SK-N-SH (cell line): ENCODE results near the gene SERPINC1. TPM values are rescaled to one million over a fixed set of nuclear protein-coding genes. Genes with fewer than 3 reads are reported as not detected.
A peak's percentile ranks its signal among the peaks of the same experiment; 100 is the strongest.
"Not testable (repeated sequence)": the region's sequence is repeated elsewhere in the genome, so short reads cannot be mapped to it uniquely, and the experiment has no call there.

Source experiments
- CTCF ChIA-PET: fragments of 300-600, 350-600 bp; formaldehyde crosslinking; extraction: SDS; loops from one replicate; lab custom pipeline; 2021; lab: Yijun Ruan, JAX
- POLR2A ChIA-PET: fragments of 350-600 bp; sonication (Branson Sonifier 250); formaldehyde crosslinking; extraction: SDS; loops from one replicate; lab custom pipeline; 2020; ENCODE audit warnings: antibody characterized with exemption, inconsistent platforms; lab: Yijun Ruan, JAX
- DNase-seq: peaks from one replicate; pipeline ENCODE4 v3.0.0; 2012
- H2AFZ ChIP-seq: fragments of 200-600 bp; sonication (generic); 2 replicates; pipeline ENCODE4 v1.8.1; 2016; ENCODE audit warnings: antibody characterized with exemption, mild to moderate bottlenecking, low read depth
- H3F3A ChIP-seq: fragments of 200-600 bp; sonication (generic); replicated peaks from 2 replicates; pipeline ENCODE3; 2016; ENCODE audit warnings: antibody characterized with exemption, mild to moderate bottlenecking; ENCODE audit not compliant: insufficient read depth
- H3K27ac ChIP-seq, 2 experiments: fragments of 200-500 bp in 1 of 2; fragments of 200-600 bp in 1 of 2; sonication (Bioruptor generic) in 1 of 2; sonication (generic), shearing (Covaris generic) in 1 of 2; 2 replicates each; pipeline versions ENCODE4 v1.5.1 to v1.6.1; 2014 to 2016; ENCODE audit warnings: low read depth in 2 of 2, inconsistent platforms in 1 of 2, low read length in 1 of 2, mild to moderate bottlenecking in 1 of 2, mixed read lengths in 1 of 2
- H3K27me3 ChIP-seq: fragments of 200-600 bp; sonication (generic), shearing (Covaris generic); 2 replicates; pipeline ENCODE4 v1.6.1; 2016; ENCODE audit warnings: mixed run types; ENCODE audit not compliant: insufficient read depth
- H3K36me3 ChIP-seq, 2 experiments: fragments of 200-500 bp in 1 of 2; fragments of 200-600 bp in 1 of 2; sonication (Bioruptor generic) in 1 of 2; sonication (generic) in 1 of 2; replicated peaks in 1 of 2; 2 replicates each; pipeline versions ENCODE3 to v1.5.1; 2014 to 2016; ENCODE audit warnings: low read length in 1 of 2, mild to moderate bottlenecking in 1 of 2; ENCODE audit not compliant: insufficient read depth in 2 of 2, control insufficient read depth in 1 of 2
- H3K4me1 ChIP-seq, 2 experiments: fragments of 200-500 bp in 1 of 2; fragments of 200-600 bp in 1 of 2; sonication (Bioruptor generic) in 1 of 2; sonication (generic), shearing (Covaris generic) in 1 of 2; 2 replicates each; pipeline versions ENCODE4 v1.5.1 to v1.6.1; 2014 to 2016; ENCODE audit warnings: low read depth in 1 of 2, low read length in 1 of 2, mixed run types in 1 of 2; ENCODE audit not compliant: insufficient read depth in 2 of 2, control insufficient read depth in 1 of 2
- H3K4me2 ChIP-seq: fragments of 200-600 bp; sonication (generic), shearing (Covaris generic); 2 replicates; pipeline ENCODE4 v1.6.1; 2017; ENCODE audit warnings: mixed run types
- H3K4me3 ChIP-seq, 2 experiments: fragments of 200-500 bp in 1 of 2; fragments of 200-600 bp in 1 of 2; sonication (Bioruptor generic) in 1 of 2; sonication (generic), shearing (Covaris generic) in 1 of 2; 2 replicates each; pipeline versions ENCODE4 v1.5.1 to v1.8.1; 2014 to 2016; ENCODE audit warnings: low read depth in 2 of 2, inconsistent platforms in 1 of 2, low read length in 1 of 2, mild to moderate bottlenecking in 1 of 2, mixed read lengths in 1 of 2, moderate library complexity in 1 of 2
- H3K79me2 ChIP-seq: fragments of 200-600 bp; sonication (generic); 2 replicates; pipeline ENCODE4 v1.8.1; 2017; ENCODE audit warnings: mild to moderate bottlenecking; ENCODE audit not compliant: insufficient read depth
- H3K9ac ChIP-seq: fragments of 200-600 bp; sonication (generic); 2 replicates; pipeline ENCODE4 v1.6.1; 2017; ENCODE audit warnings: mixed run types
- H3K9me2 ChIP-seq: fragments of 200-600 bp; sonication (generic); 2 replicates; pipeline ENCODE4 v1.6.1; 2017; ENCODE audit warnings: mixed run types
- H3K9me3 ChIP-seq: fragments of 200-600 bp; sonication (generic); 2 replicates; pipeline ENCODE4 v1.6.1; 2017; ENCODE audit warnings: mixed run types, mild to moderate bottlenecking, moderate library complexity
- H4K20me1 ChIP-seq: fragments of 200-600 bp; sonication (generic); 2 replicates; pipeline ENCODE4 v1.6.1; 2017; ENCODE audit warnings: mild to moderate bottlenecking, mixed run types; ENCODE audit not compliant: insufficient read depth
- CHD2 ChIP-seq: fragments of 150-350 bp; IDR thresholded peaks from 2 replicates; pipeline ENCODE4 v1.6.1; 2018; ENCODE audit warnings: low read length; ENCODE audit not compliant: partially characterized antibody
- JUND ChIP-seq: IDR thresholded peaks from 2 replicates; pipeline ENCODE4 v1.4.0; 2012
- POLR2AphosphoS5 ChIP-seq: IDR thresholded peaks from 2 replicates; pipeline ENCODE4 v1.6.1; 2012; ENCODE audit warnings: low read depth, low read length
- SIN3A ChIP-seq: IDR thresholded peaks from 2 replicates; pipeline ENCODE4 v1.6.1; 2012; ENCODE audit warnings: low read depth, mild to moderate bottlenecking, low read length, moderate library complexity, borderline replicate concordance
- WGBS: methylation state at CpG from one replicate; pipeline ENCODE4 v1.1.6; 2017; ENCODE audit warnings: low lambda C conversion rate; 5-methylcytosine and 5-hydroxymethylcytosine counted together
- polyA plus RNA-seq, 3 experiments: library from polyadenylated mRNA; depleted of rRNA; stranded (reverse); fragments of >200 nt; gene quantifications; 2 replicates each; pipeline ENCODE4 v1.2.3, GENCODE V29; 2012
- TF ChIP-seq, protein P1 (sequence below): IDR thresholded peaks from 2 replicates; pipeline ENCODE4 v1.4.0; 2012; ENCODE audit warnings: low read depth, borderline replicate concordance
- TF ChIP-seq, protein P2 (sequence below): IDR thresholded peaks from 2 replicates; pipeline ENCODE4; 2012
- TF ChIP-seq, protein P3 (sequence below): IDR thresholded peaks from 2 replicates; pipeline ENCODE4 v1.6.1; 2012; ENCODE audit warnings: mild to moderate bottlenecking, low read depth, low read length, moderate library complexity

Gene SERPINC1
- polyA plus RNA-seq, 1 of the 3 experiments (the other 2 are of a cell fraction): 0.08 TPM

DNA sequence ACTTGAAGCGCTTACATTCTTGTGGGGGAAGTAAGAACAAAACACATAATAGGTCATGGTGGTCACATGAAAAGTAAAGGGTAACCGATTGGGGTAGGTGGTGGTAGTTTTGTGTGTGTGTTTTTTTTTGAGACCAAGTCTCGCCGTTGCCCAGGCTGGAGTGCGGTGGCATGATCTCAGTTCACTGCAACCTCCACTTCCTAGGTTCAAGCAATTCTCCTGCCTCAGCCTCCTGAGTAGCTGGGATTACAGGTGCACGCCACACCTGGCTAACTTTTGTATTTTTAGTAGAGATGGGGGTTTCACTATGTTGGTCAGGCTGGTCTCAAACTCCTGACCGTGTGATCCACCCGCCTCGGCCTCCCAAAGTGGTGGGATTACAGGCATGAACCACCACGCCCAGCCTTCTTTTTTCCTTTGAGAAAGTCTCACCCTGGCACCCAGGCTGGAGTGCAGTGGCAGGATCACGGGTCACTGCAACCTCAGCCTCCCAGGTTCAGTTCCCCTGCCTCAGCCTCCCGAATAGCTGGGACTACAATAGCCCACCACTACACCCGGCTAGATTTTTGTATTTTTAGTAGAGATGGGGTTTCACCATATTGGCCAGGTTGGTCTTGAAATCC, 54.9 kb downstream of the SERPINC1 start:
- peaks cover 49% of the 10 kb centered on the region for H4K20me1 ChIP-seq

DNA sequence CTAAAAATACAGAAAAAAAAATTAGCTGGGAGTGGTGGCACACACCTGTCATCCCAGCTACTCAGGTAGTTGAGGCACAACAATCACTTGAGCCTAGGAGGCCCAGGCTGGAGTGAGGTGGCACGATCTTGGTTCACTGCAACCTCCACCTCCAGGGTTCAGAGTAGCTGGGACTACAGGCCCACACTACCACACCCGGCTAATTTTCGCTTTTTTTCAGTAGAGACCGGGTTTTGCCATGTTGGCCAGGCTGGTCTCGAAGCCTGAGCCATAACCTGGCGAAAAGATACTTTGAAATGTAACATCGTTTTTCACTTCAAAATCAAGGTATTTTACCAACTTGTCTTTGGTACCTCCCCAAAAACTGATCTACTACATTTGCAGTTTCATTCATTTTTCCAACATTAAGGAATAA, 55.4 kb downstream of the SERPINC1 start:
- Histone ChIP-seq H3K4me1 (peaks cover 6 to 17% of the 10 kb centered on the region in 2 experiments; a peak in 3 of 4 replicates), H3K9me3 (no peaks in the 10 kb centered on the region), H3K4me2 (no peak overlapping the region), H3K36me3 (peaks cover 56 to 75% of the 10 kb centered on the region in 2 experiments), H4K20me1 (peaks cover 44% of the 10 kb centered on the region), H3K4me3 (no peak overlapping the region), H3K27ac (no peak overlapping the region), H3F3A (peaks cover 86% of the 10 kb centered on the region), H2AFZ (no peak overlapping the region), H3K79me2 (peaks cover 20% of the 10 kb centered on the region), H3K9ac (no peak overlapping the region), H3K27me3 (no peaks in the 10 kb centered on the region), H3K9me2 (no peaks in the 10 kb centered on the region)
- peak; percentile 33 for TF ChIP-seq CHD2
- TF ChIP-seq, protein P1, sequence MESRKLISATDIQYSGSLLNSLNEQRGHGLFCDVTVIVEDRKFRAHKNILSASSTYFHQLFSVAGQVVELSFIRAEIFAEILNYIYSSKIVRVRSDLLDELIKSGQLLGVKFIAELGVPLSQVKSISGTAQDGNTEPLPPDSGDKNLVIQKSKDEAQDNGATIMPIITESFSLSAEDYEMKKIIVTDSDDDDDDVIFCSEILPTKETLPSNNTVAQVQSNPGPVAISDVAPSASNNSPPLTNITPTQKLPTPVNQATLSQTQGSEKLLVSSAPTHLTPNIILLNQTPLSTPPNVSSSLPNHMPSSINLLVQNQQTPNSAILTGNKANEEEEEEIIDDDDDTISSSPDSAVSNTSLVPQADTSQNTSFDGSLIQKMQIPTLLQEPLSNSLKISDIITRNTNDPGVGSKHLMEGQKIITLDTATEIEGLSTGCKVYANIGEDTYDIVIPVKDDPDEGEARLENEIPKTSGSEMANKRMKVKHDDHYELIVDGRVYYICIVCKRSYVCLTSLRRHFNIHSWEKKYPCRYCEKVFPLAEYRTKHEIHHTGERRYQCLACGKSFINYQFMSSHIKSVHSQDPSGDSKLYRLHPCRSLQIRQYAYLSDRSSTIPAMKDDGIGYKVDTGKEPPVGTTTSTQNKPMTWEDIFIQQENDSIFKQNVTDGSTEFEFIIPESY: no peak
- TF ChIP-seq POLR2AphosphoS5: peak; percentile 67; the same call in 1 of the 2 replicates
- TF ChIP-seq JUND: peak; percentile 15; the same call in 1 of the 2 replicates
- TF ChIP-seq, protein P2, sequence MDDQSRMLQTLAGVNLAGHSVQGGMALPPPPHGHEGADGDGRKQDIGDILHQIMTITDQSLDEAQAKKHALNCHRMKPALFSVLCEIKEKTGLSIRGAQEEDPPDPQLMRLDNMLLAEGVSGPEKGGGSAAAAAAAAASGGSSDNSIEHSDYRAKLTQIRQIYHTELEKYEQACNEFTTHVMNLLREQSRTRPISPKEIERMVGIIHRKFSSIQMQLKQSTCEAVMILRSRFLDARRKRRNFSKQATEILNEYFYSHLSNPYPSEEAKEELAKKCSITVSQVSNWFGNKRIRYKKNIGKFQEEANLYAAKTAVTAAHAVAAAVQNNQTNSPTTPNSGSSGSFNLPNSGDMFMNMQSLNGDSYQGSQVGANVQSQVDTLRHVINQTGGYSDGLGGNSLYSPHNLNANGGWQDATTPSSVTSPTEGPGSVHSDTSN: peak; percentile 7
- TF ChIP-seq SIN3A: peak; percentile 63; the same call in 1 of the 2 replicates
- ChIA-PET CTCF (no interaction called here), POLR2A (interaction anchor here (1.1 to 1.5 kb wide), 2 partner anchors 10 to 16 kb away, joined by 5 read pairs; no protein-coding TSS in a partner anchor)
- 91% methylated on average over 7 of the region's 7 CpGs for WGBS
- DNase-seq: no peak

More for the DNA sequence above, 54.9 kb downstream of the SERPINC1 start:
- peaks cover 26% of the 10 kb centered on the region for H3K79me2 ChIP-seq
- CTCF ChIA-PET: interaction anchor here (1.3 kb wide), 1 partner anchor 10 kb away, joined by 4 read pairs; no protein-coding TSS in a partner anchor
- TF ChIP-seq POLR2AphosphoS5 (peak; percentile 59; the same call in 1 of the 2 replicates), JUND (peak; percentile 32; the same call in 1 of the 2 replicates), SIN3A (peak; percentile 56; the same call in 1 of the 2 replicates)
- TF ChIP-seq, protein P3, sequence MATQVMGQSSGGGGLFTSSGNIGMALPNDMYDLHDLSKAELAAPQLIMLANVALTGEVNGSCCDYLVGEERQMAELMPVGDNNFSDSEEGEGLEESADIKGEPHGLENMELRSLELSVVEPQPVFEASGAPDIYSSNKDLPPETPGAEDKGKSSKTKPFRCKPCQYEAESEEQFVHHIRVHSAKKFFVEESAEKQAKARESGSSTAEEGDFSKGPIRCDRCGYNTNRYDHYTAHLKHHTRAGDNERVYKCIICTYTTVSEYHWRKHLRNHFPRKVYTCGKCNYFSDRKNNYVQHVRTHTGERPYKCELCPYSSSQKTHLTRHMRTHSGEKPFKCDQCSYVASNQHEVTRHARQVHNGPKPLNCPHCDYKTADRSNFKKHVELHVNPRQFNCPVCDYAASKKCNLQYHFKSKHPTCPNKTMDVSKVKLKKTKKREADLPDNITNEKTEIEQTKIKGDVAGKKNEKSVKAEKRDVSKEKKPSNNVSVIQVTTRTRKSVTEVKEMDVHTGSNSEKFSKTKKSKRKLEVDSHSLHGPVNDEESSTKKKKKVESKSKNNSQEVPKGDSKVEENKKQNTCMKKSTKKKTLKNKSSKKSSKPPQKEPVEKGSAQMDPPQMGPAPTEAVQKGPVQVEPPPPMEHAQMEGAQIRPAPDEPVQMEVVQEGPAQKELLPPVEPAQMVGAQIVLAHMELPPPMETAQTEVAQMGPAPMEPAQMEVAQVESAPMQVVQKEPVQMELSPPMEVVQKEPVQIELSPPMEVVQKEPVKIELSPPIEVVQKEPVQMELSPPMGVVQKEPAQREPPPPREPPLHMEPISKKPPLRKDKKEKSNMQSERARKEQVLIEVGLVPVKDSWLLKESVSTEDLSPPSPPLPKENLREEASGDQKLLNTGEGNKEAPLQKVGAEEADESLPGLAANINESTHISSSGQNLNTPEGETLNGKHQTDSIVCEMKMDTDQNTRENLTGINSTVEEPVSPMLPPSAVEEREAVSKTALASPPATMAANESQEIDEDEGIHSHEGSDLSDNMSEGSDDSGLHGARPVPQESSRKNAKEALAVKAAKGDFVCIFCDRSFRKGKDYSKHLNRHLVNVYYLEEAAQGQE: 0 out of 2 replicates have a peak, but pooled peaks have one; percentile 9
- not testable (repeated sequence) for H3K27me3 ChIP-seq, H3K9me3 ChIP-seq, H3K9ac ChIP-seq, H3K4me3 ChIP-seq, H3K9me2 ChIP-seq, H2AFZ ChIP-seq, H3K27ac ChIP-seq, DNase-seq, H3K4me2 ChIP-seq
- peaks cover 87% of the 10 kb centered on the region for H3F3A ChIP-seq
- 90% methylated on average over 13 of the region's 13 CpGs for WGBS
- POLR2A ChIA-PET: interaction anchor here (0.7 to 1.5 kb wide), 2 partner anchors 16 to 148 kb away, joined by 3 to 5 read pairs; partner anchors contain the start of gene KLHL20
- H3K4me1 ChIP-seq: peaks cover 6 to 17% of the 10 kb centered on the region in 2 experiments; a peak in 3 of 4 replicates
- peaks cover 53 to 81% of the 10 kb centered on the region in 2 experiments for H3K36me3 ChIP-seq
